ENCODE measurements around the gene CNKSR1.

DNA sequence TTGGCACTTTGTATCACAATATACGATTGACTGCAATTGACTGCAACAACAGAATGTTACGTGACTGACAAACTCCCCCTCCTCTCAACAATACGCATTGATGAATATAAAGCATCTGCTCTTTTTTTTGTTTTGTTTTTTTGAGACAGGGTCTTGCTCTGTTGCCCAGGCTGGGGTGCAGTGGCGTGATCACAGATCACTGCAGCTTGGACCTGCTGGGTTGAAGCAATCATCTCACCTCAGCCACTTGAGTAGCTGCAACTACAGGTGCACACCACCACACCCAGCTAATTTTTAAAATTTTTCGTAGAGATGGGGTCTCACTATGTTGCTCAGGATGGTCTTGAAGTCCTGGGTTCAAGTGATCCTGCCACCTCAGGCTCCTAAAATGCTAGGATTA, 35.4 kb downstream of the CNKSR1 start:
- no peak for TF ChIP-seq CTCF (IDR thresholded peaks at IDR 0.05)
- no peak for TF ChIP-seq POLR2A (IDR thresholded peaks at IDR 0.05)
